Posterior vena cava (tissue), 2 donors: Measurements from ENCODE around the gene SSPN. TPM values are rescaled to one million over a fixed set of nuclear protein-coding genes. Genes with fewer than 3 reads are reported as not detected.

Experiments used
- DNase-seq: peaks from one replicate; pipeline ENCODE4 v3.0.0-alpha.2; 2020; ENCODE audit warnings: low spot score
- intact Hi-C, 2 donors: fragments of 100-400 bp; cut with DNase I; formaldehyde crosslinking; loops; one replicate each; pipeline versions ENCODE4 v1.14.1 to v1.14.2; 2022 to 2023
- total RNA-seq, 2 donors: library from RNA; stranded (reverse); fragmentation: NEBNext Ultra II Directional; extraction: Animal tissue kit (Norgen Biotek cat#: 25700); gene quantifications; one replicate each; pipeline ENCODE4 v1.2.1, GENCODE V29; 2021
- donor health status: DM: yes; HTN: yes; CAD: no.
- donor health status: DM: yes; HTN: yes; CAD: no.

Gene SSPN
- total RNA-seq, 2 donors from 2014 or later = 47.4 to 65.4 TPM

- no peak for DNase-seq
- intact Hi-C loops = no loop called here
Observed at GRCh38 chr12:26297396-26298070, 102.2 kb downstream of the SSPN start.

DNA sequence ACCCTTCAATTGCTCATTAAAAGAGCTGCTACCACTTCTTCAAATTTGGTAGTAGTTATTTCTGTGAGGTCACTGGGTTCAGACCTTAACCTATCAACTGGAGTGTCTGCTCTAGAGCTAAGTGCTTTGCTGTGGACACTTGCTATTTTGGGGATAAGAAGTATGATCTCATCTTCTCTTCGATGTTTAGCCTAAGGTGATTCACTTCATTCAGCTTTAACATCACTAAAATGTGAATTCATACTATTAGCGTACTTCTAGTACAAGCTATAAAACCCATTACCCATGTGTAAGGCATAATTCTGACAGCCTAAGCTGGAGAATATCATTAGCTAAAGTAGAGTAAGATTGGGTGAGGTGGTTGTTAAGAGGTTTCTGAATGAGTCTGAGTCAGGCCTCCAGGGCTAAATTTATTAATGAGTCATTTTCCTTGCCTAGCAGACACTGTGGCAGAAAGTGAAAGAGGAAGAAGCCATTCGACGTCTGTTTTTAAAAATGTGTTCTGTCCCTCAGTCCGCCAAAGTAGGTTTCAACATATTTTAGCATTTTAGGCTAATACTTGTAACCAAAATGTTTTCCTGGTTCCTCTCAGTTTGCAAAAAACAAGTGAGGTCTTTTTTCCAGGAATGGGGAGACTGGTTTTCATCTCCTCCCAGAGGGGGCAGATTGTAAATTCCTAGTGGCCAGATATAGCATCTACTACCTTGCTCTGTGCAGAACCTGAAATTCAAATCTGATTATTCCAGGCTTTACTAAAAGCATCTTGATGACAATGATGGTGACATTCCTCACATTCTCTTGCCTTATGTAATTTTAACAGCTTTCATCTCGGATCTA is 103.6 kb downstream of the SSPN start:
- DNase-seq = no peak
- intact Hi-C loops = no loop called here

DNA sequence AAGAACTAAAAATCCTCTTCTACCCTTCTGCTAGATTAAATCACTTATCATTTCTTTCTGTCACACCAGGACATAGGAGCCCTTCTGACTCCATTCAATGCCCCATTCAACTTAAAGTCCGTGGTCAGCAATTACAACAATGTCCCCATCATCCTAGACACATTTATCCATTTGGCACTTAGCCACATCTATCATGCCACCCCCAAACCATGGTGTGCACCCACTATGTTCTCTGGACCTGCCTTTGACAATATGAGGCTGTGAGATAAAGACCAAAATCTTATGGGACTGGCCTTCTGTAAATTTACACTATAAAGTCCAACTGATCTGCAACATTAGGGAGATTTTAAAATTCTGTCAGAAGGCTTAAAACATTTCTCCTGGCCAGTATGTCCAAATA is 104.4 kb downstream of the SSPN start:
- DNase-seq = no peak
- intact Hi-C loops = no loop called here

Other genes with a start within 250 kb of the SSPN start
- gene RASSF8, start 236.9 kb upstream of the SSPN start, total RNA-seq = 100 to 1,000 TPM in 1 of 2 donors, 10 to 100 TPM in 1; 74.5 to 113 TPM
- gene BHLHE41, start 70.5 kb upstream of the SSPN start, total RNA-seq = 10 to 100 TPM; 15.9 to 18.6 TPM